ENCODE data around the gene C12orf76. TPM values are rescaled to one million over a fixed set of nuclear protein-coding genes. Genes with fewer than 3 reads are reported as not detected.

The C12orf76 gene
- total and polyA plus RNA-seq, 9 of the 15 experiments (the other 6 are each of a cell fraction or from before 2014, with no cell fraction given): 6.3 to 38.6 (median 12.3) TPM

- TF ChIP-seq THAP12 (CRISPR knock-in tag; IDR thresholded peaks at IDR 0.05): peak; percentile 75
- no peak for TF ChIP-seq TFAM (CRISPR knock-in tag; conservative IDR thresholded peaks at IDR 0.05)
- TF ChIP-seq RNF2 (IDR thresholded peaks at IDR 0.05): peak; percentile 95
- no peak; the same call in 1 of the 2 replicates for TF ChIP-seq ZNF41 (CRISPR knock-in tag; conservative IDR thresholded peaks at IDR 0.05)
- no peak for TF ChIP-seq CBX1 (IDR thresholded peaks at IDR 0.05; ENCODE audit: low read depth)
- TF ChIP-seq BCL6 (CRISPR knock-in tag; IDR thresholded peaks at IDR 0.05): no peak
- no peak for TF ChIP-seq FOXA3 (CRISPR knock-in tag; conservative IDR thresholded peaks at IDR 0.05 in 1 of 2, IDR thresholded peaks at IDR 0.05 in 1 of 2)
- no peak; the same call in 1 of the 2 replicates for TF ChIP-seq CREB3L1 (IDR thresholded peaks at IDR 0.05; ENCODE audit: borderline replicate concordance, low read depth)
- no peak for TF ChIP-seq SMARCB1 (IDR thresholded peaks at IDR 0.05; ENCODE audit: insufficient read length, low read depth)
- peak; percentile 37 for TF ChIP-seq CBFA2T3 (IDR thresholded peaks at IDR 0.05)
- no peak for TF ChIP-seq RBM34 (IDR thresholded peaks at IDR 0.05; ENCODE audit: borderline replicate concordance, insufficient read depth, low read length)
- peak; percentile 62; the same call in 1 of the 2 replicates for TF ChIP-seq ZNF232 (CRISPR knock-in tag; IDR thresholded peaks at IDR 0.05)
- 0 out of 2 replicates have a peak, but pooled peaks have one; percentile 9 for TF ChIP-seq EHMT2 (IDR thresholded peaks at IDR 0.05)
- no peak for TF ChIP-seq NR3C1 (CRISPR knock-in tag; IDR thresholded peaks at IDR 0.05)
- TF ChIP-seq GTF2F1 (IDR thresholded peaks at IDR 0.05; ENCODE audit: low read depth, low read length): peak; percentile 26; the same call in 1 of the 2 replicates
- no peak for TF ChIP-seq GATA2 (CRISPR knock-in tag; IDR thresholded peaks at IDR 0.05)
Measured at GRCh38 chr12:109998904-109999648, 49.2 kb downstream of the C12orf76 start, which contains the start of gene ANKRD13A (continued).

Measured in K562 (cell line).